ENCODE results near the gene MSL1.
"Not testable (repeated sequence)": the region's sequence is repeated elsewhere in the genome, so short reads cannot be mapped to it uniquely, and the experiment has no call there.

MSL1 gene

DNA sequence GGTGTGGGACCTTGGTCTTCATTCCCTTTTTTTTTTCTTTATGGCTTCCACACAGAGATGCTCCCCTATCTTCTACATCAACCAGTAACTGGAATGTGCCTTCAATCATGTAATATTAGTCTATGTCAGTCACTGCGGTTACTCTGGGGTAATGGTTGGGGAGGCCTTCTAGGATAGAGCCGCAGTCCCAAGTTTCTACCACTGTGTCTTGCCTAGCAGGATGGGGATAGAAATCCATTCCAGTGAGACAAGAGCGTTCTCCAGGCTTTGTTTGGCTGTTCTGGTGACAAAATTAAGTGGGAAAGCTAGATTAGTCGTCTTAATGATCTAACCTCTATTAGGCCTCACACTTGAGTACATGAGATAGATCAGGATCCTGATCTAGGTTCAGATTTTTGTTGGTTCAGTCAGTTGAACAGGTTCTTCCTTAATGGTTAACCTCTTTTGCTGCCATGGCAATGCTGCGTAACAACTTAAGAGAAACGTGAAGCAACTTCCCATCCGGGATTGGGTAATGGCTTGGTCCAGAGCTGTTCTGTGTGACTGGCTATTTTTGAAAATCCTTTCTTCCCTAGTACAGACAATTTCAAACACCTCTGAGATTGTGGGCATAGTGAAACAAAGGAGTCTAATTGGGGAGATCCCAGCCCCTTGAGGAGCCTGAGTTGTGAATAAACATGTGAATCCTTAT, 8.7 kb downstream of the MSL1 start:
- DNase-seq = peak; percentile 26

DNA sequence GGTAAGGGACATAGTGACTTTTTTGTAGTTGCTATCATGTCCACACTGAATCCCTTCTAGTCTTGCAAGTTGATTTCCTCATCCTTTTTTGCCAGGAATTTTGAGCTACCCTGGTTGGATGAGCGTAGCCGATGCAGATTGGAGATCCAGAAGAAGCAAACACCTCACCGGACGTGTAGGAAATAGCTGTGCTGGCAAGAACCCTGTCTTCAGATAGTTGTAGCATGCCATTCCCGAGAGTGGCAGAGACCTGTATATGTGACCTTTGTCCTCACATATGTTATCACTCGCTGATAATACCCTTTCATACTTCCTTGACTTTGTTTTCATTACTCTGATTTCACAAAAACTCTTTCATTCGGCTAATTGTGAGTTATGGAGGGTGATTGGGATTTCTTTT, 12.4 kb downstream of the MSL1 start:
- DNase-seq = no peak

DNA sequence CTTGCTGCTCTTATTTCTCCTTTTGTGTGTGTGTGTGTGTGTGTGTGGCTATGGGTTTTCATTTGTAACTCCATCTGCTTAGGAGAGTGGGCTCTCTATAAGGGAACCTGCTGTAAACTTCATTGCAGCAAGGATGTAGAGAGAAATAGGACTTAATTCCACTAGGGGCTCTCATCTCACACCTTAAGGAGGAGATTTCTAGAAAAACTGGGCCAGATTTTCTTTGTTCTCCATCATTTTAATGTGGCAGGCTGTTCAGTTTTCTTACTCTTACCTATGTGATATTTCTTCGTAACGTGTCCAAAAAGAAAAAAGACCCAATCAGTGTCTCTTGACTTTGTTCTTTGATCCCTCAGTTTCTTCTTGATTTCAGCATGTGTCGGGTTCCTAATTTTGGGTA, 14.0 kb downstream of the MSL1 start:
- no peak for DNase-seq

DNA sequence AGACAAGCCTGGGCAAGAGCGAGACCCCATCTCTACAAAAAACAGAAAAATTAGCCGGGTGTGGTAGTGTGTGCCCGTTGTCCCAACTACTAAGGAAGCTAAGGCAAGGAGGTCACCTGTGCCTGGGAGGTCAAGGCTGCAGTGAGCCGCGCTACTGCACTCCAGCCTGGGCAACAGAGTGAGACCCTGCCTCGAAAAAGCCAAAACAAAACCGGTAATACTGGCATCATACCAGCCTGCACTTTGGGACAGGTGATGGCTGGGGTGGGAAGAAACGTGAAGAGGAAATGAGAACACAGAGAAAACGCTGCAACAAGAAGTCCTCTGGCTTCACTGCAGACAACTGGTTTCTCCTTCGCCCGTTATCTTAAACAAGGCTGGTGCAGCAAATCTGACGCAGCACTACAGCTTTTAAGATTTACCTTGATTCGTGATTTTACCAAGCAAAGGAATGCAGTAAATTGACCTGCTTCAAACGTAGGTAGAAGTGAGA, 17.8 kb downstream of the MSL1 start:
- DNase-seq = no peak

DNA sequence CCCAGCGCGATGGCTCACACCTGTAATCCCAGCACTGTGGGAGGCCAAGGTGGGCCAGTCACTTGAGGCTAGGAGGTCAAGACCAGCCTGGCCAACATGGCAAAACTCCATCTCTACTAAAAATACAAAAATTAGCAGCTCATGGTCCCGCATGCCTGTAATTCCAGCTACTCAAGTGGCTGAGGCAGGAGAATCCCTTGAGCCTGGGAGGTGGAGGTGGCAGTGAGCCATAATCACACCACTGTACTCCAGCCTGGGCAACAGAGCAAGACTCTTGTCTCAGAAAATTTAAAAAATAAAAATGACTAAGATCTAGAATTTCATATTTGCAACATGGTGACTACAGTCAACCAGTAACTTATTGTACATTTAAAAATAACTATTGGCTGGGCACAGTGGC, 21.4 kb downstream of the MSL1 start:
- not testable (repeated sequence) for DNase-seq

DNA sequence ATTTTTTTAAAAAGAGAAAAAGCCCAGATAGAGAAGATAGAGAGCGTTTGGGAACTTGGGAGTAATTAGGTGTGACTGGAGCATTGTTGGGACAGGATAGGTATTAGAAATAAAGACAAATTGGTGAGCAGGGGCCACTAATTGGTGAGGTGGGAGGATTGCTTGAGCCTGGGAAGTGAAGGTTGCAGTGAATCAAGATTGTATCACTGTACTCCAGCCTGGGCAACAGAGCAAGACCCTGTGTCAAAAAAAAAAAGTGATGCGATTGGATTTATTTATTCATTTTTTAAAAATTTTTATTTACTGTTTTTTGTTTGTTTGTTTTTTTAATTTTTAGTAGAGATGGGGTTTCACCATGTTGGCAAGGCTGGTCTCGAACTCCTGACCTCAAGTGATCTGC, 23.7 kb downstream of the MSL1 start:
- DNase-seq = no peak

DNA sequence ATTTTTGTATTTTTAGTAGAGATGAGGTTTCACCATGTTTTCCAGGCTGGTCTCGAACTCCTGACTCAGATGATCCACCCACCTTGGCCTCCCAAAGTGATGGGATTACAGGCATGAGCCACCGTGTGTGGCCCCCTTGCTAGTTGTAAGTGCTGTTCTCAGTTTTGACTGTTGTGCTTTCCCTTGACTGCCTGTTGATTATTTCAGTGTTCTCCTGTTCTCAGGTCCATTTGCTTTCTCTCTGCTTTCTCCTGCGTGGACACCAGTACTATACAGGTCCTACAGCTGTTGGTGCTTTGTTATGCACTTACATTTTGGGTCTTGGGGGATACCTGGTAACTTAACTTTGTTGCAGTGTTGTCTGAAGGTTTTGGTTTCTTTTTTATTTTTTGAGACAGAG, 26.8 kb downstream of the MSL1 start:
- no peak for DNase-seq

DNA sequence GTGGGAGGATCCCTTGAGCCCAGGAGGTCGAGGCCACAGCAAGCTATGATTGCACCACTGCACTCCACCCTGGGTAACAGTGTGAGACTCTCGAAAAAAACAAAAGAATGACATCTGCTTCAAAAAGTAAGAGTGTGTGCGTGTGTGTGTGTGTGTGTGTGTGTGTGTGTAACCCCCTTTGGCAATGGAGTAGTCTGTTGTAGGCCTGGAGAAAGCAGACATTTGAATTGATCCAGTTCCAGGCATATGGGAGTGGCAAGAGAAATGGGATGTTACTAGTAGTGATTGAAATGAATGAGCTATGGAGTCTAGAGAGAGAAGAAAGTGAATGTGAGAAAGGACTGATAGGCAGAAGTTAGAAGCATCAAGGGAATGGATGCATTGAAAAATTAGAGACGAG, 28.5 kb downstream of the MSL1 start:
- no peak for DNase-seq

DNA sequence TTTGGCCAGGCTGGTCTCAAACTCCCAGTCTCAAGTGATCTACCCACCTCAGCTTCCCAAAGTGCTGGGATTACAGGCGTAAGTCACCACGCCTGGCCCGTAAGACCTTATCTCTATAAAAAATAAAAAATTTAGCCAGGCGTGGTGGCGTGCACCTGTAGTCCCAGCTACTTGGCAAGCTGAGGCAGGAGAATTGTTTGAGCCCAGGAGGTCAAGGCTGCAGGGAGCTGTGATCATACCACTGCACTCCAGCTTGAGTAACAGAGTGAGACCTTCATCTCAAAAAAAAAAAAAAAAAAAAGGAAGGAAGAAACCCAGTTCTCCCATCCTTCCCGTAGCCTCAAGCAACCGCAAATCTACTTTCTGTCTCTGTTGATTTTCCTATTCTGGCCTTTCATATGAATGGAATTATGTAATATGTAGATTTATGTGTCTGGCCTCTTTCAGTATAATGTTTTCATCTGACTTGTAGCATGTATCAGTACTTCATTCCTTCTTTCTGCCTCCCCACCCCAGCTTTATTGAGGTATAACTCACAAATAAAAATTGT, 29.7 kb downstream of the MSL1 start:
- no peak for DNase-seq

DNA sequence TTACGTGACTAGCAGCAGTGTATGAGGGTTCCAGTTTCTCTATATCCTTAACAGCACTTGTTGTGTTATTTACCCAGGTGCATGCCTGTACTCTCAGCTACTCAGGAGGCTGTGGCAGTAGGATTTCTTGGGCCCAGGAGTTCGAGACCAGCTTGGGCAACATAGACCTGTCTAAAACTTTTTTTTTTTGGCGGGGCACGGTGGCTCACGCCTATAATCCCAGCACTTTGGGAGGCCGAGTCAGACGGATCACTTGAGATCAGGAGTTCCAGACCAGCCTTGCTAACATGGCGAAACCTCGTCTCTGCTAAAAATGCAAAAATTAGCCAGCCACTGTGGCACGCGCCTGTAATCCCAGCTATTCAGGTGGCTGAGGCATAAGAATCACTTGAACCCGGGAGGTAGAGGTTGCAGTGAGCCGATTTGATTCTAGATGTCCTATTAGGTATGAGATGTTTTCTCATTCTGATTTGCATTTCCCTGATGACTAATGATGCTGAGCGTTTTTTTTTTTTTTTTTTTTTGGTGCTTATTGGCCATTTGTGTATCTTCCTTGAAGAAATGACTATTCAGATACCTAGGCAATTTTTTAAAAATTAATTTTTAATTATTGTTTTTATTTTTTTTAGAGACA, 31.9 kb downstream of the MSL1 start:
- no peak for DNase-seq

DNA sequence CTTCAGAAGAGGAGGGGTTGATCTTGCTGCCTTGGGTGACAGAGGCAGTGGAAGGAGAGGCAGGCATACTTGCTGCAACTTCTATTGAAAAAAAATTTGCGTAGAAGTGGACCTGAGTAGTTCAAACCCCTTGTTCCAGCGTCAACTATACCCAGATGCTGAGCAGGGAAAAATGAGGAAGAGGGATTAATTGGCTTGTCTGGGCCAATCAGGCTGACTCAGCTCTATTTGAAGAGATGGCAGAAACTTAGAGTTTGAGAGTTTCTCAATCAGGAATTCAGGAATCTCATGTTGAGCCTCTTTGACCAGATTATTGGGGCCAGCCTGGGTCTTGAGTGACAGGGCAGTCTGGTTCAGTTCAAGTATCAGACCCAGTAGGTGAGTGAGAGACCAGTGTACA, 36.2 kb downstream of the MSL1 start:
- no peak for DNase-seq

DNA sequence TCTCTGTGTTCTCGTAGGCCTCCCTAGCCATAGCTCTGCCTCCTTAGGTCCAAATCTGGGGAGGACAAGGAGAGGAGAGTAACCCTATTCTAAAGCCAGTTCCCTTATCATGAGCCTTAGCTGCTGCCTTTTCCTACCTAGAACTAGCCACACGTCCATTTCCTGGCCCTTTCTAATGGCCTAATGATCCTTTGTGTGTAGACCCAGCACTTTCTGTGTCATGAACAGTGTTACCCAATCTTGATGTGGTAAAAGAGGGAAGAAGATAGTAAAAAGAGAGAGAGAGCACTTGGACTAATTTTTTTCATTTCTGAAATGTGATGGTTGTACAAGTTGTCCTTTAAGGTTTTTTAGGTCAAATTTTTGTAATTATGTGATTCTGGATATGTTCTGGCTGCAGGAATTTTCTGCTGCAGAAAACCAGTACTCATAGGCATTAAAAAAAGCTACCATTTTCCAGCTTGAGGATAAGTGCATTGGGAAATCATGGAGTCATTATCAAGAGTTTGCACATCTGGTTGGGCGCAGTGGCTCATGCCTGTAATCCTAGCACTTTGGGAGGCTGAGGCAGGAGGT, 36.8 kb downstream of the MSL1 start:
- no peak for DNase-seq

DNA sequence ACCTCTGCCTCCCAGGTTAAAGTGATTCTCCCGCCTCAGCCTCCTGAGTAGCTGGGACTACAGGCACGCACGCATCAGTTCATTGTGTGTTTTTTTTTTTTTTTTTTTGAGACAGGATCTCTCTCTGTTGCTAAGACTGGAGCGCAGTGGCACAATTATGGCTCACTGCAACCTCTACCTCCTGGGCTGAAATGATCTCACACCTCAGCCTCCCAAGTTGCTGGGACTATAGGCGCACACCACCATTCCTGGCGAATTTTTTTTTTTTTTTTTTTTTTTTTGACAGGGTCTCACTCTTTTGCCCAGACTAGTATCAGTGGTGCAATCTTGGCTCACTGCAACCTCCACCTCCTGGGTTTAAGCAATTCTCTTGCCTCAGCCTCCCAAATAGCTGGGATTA, 37.7 kb downstream of the MSL1 start:
- DNase-seq = no peak

DNA sequence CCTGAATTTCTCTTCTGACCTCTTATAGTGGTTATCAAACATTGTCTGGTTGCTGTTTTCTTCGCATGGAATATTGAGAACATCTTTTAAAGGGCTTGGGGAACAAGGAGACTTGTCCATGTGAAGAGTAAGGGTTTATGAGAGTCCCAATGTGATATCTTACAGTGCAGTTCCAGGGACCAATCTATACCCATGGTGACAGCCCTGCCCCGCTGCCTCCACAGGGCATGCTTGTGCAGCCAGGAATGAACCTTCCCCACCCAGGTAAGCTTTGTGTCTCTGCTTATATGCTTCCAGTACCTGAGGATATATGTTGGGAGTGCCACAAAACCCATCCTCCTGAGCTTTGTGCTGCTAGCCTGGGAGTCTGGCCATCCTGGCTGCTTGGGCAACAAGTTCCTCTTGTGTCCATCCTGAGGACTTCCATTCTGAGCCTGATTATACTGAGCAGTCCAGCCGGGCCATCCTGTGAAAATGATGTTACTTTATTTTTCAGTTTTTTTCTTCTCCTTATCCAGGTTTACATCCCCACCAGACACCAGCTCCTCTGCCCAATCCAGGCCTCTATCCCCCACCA, 46.0 kb downstream of the MSL1 start:
- DNase-seq = no peak

DNA sequence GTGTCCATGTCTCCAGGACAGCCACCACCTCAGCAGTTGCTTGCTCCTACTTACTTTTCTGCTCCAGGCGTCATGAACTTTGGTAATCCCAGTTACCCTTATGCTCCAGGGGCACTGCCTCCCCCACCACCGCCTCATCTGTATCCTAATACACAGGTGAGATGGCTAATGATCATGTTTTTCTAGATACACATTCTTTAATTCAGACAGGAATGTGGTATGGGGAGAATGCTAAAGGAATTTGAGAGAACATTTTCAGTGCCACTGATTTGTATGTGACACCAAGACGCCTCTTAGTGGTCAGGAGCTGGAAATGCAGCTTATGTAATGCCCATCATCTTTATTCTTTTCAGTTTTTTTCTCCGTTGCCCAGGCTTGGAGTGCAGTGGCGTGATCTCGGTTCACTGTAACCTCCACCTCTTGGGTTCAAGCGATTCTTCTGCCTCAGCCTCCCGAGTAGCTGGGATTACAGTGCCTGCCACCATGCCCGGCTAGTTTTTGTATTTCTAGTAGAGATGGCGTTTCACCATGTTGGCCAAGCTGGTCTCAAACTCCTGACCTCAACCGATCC, 46.6 kb downstream of the MSL1 start:
- peak; percentile 71 for DNase-seq

DNA sequence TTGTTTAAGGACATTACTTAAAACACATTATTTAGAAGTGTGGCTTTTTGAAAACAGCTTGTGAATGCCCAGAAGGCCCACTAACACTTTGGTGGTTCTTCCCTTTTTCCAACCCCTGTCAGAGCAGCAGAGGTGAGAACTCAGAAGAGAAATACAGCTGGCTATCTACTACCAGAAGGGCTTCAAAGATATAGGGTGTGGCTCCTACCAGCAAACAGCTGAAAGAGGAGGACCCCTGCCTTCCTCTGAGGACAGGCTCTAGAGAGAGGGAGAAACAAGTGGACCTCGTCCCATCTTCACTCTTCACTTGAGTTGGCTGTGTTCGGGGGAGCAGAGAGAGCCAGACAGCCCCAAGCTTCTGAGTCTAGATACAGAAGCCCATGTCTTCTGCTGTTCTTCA, 48.6 kb downstream of the MSL1 start:
- DNase-seq = peak; percentile 78

DNA sequence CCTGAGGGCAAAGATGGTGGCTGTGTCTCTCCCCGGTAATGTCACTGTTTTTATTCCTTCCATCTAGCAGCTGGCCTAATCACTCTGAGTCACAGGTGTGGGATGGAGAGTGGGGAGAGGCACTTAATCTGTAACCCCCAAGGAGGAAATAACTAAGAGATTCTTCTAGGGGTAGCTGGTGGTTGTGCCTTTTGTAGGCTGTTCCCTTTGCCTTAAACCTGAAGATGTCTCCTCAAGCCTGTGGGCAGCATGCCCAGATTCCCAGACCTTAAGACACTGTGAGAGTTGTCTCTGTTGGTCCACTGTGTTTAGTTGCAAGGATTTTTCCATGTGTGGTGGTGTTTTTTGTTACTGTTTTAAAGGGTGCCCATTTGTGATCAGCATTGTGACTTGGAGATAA, 50.0 kb downstream of the MSL1 start:
- no peak for DNase-seq

DNA sequence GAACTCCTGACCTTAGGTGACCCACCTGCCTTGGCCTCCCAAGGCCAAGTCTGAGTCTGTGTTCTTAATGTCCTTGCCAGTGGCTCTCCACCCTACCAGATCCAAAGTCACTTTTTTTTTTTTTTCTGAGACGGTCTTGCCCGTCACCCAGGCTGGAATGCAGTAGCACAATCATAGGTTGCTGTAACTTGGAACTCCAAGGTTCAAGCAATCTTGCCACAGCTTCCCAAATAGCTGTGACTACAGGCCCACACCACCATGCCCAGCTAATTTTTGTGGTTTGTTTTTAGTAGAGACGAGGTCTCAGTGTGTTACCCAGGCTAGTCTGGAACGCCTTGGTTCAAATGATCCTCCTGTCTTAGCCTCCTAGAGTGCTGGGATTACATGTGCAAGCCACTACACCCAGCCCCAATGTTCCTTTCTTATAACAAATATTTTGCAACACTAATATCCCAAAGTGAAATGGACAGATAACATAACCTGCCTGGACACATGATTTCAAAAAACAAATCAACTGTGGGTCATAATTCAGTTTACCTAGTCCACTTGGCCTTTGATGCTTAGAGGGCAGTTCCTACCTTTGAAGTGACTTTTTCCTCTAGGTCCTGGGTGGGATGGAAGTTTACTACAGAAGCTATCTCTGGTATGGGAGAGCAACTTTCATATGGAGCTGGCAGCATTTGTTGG, 51.5 kb downstream of the MSL1 start:
- no peak for DNase-seq

DNA sequence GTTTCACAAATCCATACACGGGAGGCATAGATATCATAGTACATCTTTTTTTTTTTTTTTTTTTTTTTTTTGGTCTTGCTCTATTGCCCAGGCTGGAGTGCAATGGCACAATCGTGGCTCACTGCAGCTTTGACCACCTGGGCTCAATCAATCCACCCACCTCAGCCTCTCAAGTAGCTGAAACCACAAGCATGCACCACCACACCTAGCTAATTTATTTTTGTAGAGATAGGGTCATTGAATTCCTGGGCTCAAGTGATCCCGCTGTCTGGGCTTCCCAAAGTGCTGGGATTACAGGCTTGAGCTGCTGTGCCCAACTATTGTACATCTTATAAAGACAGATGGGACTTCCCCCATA, 52.0 kb downstream of the MSL1 start:
- DNase-seq = no peak

DNA sequence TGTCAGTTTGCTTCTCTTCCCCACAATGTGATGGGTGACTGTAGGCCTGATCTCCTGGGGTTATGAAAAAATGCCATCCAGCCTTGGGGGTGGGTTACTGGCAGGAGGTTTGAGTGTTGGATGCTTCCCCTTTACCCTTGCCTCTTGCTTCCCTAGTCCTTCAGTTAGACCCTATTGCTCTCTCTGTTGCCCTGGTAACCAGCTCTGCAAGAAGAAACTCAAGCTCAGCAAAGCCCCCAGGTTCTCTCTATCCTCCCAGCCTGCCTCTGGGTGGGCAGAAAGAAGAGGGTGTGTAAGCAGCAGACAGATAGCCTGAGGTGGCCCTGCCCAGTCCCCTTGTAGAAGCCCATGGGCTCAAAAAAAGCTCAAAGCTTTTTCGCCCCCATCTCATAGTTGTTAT, 52.7 kb downstream of the MSL1 start:
- DNase-seq = no peak

DNA sequence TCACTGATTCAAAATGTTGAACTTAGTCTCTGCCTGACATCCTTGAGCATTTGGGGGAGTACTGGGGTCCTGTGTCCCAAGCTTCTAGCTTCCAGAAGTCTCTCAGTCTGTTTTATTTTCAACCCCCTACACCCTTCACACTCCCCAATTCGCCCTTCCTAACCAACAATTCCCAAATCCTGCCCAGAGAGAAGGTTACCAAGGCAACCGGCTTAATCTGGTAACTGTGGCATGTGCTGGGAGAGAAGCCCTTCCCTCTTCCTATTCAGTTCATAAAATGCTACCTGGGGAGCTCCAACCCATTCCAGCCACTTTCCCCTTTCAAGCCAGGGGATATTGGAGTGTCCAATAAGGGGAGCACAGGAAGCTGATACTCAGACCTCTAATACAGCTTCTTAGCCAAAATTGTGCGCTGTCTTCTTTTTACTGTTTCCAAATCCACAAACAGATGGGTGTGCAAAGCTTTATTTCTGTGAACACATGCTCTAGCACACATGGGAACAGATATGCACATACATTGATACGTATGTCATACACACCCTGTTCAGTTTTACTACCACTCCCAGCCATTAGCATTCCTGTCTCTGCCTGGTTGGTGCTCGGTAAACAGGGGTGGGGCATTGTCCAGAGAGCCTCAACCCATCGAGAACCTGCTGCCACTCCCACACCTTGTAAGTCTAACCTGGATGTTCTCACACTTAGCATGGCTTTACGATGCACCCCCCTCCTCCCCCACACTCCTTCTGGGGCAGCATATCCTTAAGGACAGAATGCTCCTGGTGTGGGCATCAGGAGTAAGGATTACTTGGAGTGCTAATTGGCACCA, 54.4 kb downstream of the MSL1 start:
- DNase-seq = no peak

DNA sequence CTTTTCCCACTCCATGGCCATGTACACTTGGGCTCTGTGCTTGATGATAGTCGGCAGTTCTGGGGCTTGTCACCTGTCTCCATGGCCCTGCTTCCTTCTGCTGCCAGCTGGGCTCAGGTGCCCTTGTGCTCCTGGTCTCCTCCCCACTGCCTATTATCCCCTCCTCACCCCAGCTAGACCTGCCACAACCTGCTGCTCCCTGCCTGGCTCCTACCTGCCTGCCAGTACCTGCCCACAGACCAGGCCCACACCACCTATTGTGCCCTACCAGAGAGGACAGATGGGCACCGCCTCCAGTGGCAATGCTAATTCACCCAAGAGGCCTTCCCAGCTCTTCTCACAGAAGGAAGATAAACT, 55.0 kb downstream of the MSL1 start:
- no peak for DNase-seq

Measured in hematopoietic multipotent progenitor cell treated with erythropoietin and hydrocortisone succinate and interleukin-3 and kit ligand, for 8 days (in vitro differentiated cells).